DMS153 treated with DMSO at 0.1 percent for 48 hours (cell line): ENCODE results near the gene UTS2R.
A peak's percentile ranks its signal among the peaks of the same experiment; 100 is the strongest.
"Not testable (repeated sequence)": the region's sequence is repeated elsewhere in the genome, so short reads cannot be mapped to it uniquely, and the experiment has no call there.

Source experiments
- DNase-seq: peaks from one replicate; lab custom pipeline; 2025; ENCODE audit not compliant: unreplicated experiment; lab: John Stamatoyannopoulos, UW

The UTS2R gene

GRCh38 chr17:82353484-82353883 is 18.1 kb upstream of the UTS2R start:
- DNase-seq, result no peak

DNA sequence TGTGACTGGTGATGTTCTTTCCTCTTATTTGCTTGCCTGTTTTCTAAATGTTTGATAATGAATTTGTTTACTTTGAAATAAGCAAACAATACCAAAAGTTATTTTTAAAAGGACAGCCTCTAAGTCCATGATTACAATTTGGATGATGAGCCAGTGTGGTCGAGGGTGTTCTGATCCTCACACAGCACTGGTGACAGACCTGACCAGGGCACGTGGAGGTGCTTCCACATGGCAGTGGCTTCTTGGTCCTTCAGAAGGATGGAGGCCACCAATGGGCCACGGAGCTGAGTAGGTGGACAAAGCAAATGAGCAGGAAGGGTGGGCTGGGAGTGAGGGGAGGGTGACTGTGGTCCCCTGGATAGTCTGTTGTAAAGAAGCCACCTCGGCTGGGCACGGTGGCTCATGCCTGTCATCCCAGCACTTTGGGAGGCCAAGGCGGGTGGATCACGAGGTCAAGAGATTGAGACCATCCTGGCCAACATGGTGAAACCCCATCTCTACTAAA is 16.7 kb upstream of the UTS2R start:
- no peak for DNase-seq

DNA sequence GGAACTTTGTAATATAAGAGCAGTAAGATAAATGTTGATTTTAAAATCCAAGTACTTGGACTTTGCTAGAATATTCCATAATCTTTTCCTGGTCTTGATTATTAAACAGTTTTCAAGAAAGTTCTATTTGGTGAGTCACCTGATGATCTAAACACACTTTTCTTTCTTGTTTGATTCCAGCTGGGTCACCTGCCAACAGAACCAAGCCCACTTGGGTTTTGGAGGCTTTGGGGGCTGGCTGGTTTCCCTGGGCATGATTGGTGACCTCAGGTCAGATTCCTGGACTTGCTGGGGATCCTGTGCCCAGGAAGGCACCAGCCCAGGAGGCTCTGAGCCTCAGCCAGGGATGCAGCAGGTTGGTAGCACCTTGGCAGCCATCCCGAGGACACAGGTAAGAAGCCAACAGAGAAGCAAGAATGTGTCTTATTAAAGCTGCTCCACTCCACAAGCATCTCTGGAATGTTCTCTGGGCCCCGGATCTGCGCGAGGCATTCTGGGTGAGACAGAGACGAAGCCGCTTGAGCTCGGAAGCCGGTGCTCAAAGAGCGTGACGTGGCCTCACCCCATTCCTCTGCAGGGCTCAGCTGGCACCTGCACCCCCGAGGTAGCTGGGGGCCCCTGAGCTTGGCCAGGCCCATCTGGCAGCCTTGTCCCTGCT is 15.7 kb upstream of the UTS2R start:
- DNase-seq, result no peak

GRCh38 chr17:82356845-82357355 is 14.7 kb upstream of the UTS2R start:
- peak; percentile 27 for DNase-seq

DNA sequence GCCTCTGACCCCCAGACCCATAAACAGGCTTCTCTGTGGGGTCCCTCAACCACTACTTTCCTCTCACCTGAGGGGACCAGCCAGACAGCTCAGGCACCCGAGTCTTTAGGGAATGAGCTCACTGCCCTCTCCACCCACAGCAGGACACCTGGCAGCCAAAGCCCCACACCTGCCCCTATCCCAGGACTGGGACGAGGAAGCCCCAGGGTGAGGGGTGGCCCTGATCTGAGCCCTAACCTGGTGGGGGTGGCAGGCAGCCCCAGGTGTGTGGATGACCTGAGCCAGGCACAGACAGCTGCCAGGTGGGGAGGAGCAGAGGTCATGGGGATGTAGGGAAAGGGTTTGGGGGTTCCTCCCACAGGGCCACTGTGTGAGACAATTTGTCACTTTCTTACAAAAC is 14.2 kb upstream of the UTS2R start:
- DNase-seq, result no peak

DNA sequence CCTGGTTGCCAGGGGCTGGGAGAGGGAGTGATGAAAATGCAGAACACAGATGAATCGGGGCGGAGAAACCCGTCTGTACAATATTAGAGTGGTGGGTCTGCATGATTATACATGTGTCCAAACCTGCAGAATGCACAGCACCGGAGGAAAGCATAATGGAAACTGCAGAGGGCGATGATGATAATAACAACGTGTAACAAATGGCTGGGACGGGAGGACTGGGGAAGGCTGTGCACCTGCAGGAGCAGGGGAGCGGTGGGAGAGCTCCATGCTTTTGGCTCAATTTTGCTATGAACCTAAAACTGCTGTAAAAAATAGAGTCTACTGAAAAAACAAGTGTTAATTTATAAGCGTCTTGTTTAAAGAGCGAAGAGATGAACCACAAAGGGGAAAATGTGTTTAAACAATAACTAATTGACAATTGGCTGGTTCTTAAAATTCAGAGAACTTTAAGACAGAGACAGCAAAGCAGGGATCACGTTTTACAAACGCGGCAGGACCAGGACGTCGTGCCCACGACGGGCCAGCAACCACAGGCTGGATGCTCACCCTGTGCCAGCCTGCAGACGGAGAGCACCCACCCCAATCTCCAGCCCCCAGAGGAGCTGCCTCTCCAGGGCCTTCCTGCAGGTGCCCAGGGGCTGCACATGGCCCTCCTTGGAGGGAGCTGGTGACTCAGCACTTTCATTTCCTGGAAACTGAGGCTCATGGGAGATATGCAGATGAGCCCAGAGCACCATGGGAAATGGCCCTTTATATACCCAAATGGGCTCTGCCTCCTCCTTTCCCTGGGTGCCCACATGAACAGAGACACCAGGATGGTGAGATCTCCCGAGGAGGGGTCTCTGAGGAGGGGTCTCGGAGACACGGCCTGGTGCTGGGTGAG is 12.9 kb upstream of the UTS2R start, which contains the start of gene TEX19:
TEX19 (plus strand) TSS at position 783 of the 886 bp plus-strand sequence. CDS start 2,904 bp downstream, outside the sequence.
- DNase-seq, result peak; percentile 53

- DNase-seq, result not testable (repeated sequence)
Observed at GRCh38 chr17:82359451-82360074, 12.0 kb upstream of the UTS2R start.

DNA sequence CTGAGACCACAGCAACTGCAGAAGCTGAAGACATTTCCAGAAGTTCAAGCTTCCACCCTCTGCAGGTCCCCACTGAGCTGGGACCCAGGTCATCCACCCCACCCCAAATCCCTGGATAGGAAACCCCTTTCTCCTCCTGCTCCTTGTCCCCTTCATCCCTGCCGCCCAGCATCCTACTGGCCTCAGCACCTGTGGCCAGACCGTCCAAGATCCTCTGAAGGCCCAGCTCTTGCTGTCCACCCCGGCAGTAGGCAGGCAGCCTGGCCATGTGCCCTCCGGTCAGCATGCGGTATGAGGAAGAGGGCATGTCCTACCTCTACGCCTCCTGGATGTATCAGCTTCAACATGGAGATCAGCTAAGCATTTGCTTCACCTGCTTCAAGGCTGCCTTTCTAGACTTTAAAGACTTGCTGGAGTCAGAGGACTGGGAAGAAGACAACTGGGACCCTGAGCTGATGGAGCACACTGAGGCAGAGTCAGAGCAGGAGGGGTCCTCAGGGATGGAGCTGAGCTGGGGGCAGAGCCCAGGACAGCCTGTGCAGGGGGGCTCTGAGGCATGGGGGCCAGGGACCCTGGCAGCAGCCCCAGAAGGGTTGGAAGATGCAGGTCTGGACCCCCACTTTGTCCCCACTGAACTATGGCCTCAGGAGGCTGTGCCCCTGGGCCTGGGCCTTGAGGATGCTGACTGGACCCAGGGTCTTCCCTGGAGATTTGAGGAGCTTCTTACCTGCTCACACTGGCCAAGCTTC is 9.5 kb upstream of the UTS2R start:
- no peak for DNase-seq

- DNase-seq, result no peak
Observed at GRCh38 chr17:82365606-82366295, 5.8 kb upstream of the UTS2R start.

DNA sequence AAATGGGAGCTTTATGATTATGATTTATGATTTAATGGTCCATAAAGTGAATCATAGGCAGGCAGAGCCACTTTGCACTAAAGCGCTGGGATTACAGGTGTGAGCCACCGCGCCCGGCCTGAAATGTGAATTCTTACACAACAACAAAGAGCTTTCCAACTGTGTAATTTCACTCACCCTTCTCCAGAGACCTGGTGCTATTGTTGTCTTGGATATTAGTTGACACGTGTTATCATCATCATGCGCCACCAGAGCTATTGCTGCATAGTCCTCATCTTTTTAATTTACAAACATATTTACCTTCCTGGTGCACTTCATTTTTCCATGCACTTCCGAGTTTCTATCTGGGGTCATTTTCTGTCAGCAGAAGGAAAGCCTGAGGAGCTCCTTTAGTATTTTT is 4.8 kb upstream of the UTS2R start:
- DNase-seq, result no peak

GRCh38 chr17:82367724-82368524 is 3.6 kb upstream of the UTS2R start:
- no peak for DNase-seq

DNA sequence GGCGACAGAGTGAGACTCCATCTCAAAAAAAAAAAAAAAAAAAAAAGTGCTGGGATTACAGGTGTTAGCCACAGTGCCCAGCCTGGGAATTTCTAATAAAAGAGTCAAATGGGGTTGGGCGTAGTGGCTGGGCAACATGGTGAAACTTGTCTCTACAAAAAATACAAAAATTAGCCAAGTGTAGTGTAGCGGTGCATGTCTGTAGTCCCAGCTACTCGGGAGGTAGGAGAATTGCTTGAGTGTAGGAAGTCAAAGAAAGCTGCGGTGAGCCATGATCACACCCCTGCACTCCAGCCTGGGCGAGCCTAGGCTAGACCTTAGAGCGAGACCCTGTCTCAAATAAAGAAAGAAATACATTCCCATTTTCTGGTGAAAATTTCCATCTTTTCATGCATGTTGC is 2.4 kb upstream of the UTS2R start:
- DNase-seq, result no peak

- DNase-seq, result no peak
Observed at GRCh38 chr17:82370471-82371332, 863 bp upstream of the UTS2R start.

DNA sequence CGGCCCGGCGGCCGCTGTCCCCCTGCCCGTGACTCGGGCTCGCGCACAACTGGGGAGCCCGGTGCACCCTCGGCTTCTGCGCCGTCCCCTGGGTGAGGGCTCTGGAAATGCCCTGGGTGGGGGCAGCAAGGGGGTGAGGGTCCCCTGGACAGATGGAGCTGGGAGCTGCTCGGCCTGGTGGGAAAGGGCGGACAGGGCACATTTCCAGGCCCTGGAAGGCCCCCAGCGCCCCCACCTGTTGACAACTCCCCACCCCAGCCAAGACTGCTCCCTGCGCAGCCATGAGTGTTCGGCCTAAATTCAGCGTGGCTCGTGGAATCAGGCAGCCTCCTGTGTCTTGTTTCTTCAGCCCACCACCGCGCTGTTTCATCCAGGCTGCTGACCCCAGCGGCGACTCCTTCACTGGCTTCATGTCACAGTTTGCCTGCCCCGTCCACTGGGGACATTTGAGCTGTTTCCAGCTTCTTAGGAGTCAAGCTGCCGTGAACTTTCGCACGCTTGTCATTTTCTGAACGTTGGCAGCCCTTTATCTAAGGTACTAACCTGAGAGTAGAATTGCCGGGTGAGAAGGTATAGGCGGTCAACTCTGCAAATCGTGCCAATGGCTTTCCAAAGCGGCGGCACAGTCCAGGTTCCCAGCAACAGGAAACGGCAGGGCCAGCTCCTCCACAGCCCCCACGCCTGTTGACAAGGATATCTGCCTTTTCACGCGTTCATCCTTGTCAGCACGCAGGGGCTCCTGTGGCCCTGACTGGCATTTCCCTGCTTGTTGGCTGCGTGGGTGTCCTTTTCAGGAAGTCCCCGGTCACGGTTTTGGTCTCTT is 895 bp downstream of the UTS2R start:
- no peak for DNase-seq

GRCh38 chr17:82373072-82373452 is 1.5 kb downstream of the UTS2R start:
- not testable (repeated sequence) for DNase-seq

DNA sequence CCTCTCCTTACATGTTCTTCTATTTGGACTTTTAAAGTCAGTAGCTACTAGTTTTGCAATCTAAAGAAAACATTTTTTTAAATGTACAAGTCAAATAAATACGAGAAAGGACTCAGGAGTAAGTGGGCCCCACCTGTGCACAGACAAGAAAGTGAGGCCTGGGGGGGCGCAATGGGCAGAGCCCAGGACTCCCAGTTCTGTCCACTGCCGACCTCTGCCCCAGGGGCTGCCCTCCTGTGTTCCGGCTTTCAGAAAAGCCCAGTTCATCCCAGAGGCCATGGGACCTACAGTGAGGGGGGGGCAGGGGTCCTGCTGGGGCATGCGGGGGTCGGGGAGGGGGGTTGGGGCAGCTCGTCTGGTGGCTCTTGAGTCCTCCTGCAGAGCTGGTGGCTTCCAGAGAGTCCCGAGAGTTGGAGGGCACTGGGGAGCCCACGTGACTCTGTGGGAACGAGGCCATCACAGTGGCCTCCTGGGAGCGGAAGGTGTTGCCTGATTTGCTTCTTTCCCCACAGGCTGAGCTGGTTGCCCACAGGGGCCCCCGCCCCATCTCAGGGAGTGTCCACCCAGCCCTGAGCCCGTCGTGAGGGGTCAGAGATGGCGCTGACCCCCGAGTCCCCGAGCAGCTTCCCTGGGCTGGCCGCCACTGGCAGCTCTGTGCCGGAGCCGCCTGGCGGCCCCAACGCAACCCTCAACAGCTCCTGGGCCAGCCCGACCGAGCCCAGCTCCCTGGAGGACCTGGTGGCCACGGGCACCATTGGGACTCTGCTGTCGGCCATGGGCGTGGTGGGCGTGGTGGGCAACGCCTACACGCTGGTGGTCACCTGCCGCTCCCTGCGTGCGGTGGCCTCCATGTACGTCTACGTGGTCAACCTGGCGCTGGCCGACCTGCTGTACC is 2.4 kb downstream of the UTS2R start:
- DNase-seq, result no peak
